HG02678 (cell line): ENCODE measurements around the gene EXOSC7.
"Not testable (repeated sequence)": the region's sequence is repeated elsewhere in the genome, so short reads cannot be mapped to it uniquely, and the experiment has no call there.

ENCODE experiments used
- ATAC-seq: cut with Tn5 transposase; IDR thresholded peaks from one replicate; pipeline ENCODE4 v1.9.1; 2021; ENCODE audit warnings: mild to moderate bottlenecking, moderate library complexity; ENCODE audit not compliant: unreplicated experiment

The EXOSC7 gene

DNA sequence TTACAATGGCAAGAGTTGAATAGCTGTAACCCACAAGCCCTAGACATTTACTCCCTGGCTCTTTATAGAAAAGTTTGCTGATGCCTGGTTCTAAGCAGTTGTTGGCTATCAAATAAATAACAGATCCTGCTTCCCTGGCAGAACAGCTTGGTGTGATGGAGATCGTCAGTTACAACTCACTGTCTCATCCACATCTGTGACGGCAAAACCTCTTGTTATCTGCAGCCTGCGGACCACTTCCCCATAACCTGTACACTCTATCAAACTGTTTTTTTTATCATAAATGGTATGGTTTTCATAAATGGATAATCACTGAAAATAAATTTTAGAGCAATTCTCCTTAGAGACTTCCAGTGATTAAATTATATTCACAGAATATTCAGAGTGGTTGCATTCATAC lies 14.2 kb upstream of the EXOSC7 start:
- ATAC-seq: no peak

- no peak for ATAC-seq
Observed at GRCh38 chr3:44962621-44963393, 13.2 kb upstream of the EXOSC7 start.

DNA sequence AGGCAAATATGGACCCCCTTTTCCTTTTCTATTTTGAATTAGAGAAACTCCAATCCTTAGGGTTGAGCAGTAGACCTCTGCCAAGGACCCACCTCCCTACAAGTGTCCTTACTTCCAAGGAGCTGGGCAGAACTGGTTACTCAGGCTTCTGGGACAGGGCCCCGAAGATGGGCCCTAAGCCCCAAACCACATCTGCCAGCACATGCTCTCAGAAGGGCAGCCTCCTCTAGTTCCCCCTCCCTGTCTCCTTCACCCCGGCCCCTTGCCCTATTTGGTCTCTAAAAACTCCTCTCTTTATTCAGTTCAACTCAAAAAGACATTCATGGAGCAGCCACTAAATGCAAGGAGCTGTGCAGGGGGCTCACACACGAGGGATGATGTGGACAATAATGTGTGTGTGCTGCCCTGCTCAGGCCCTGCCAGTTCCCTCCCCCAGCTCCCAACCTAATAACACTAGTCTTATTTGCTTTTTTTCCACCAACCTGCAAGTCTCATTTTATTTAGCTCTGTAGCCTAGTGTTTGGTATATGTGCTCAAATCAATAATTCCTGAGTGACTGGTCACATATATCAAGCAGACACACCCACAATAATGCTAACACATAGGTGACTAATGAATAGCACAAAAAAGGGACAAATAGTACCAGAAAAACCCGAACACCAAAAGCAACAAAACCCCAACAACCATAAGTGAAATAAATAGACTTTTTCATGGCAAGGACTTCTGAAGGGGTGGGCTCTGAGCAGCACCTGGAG lies 12.3 kb upstream of the EXOSC7 start:
- ATAC-seq: no peak

DNA sequence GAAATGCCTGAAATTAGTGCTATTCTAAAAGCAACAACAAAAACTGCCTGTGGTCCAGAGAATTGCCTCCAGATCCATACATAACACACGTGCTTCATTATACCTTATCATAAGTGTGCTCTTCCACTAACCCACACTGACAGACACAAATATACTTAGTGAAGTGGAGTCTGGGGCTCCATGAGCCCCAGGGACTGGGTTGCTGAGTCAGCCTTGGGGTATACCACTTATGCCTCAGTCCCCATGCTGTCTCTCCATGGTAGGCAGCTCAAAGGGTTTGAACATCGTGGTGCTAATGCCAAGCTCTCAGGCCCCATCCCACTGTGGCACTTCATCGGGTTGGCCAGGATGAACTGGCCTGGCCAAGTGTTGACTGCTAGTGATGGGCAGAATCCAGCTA lies 10.9 kb upstream of the EXOSC7 start:
- no peak for ATAC-seq

- no peak for ATAC-seq
Observed at GRCh38 chr3:44966795-44967278, 9.2 kb upstream of the EXOSC7 start.

GRCh38 chr3:44968447-44968858 lies 7.6 kb upstream of the EXOSC7 start:
- ATAC-seq: no peak

- ATAC-seq: no peak
Observed at GRCh38 chr3:44969154-44969827, 6.8 kb upstream of the EXOSC7 start.

GRCh38 chr3:44969828-44970179 lies 6.2 kb upstream of the EXOSC7 start:
- no peak for ATAC-seq

- ATAC-seq: no peak
Observed at GRCh38 chr3:44970926-44971490, 5.0 kb upstream of the EXOSC7 start.

GRCh38 chr3:44974416-44974815 lies 1.6 kb upstream of the EXOSC7 start:
- no peak for ATAC-seq

GRCh38 chr3:44981220-44981619 lies 5.2 kb downstream of the EXOSC7 start:
- no peak for ATAC-seq

DNA sequence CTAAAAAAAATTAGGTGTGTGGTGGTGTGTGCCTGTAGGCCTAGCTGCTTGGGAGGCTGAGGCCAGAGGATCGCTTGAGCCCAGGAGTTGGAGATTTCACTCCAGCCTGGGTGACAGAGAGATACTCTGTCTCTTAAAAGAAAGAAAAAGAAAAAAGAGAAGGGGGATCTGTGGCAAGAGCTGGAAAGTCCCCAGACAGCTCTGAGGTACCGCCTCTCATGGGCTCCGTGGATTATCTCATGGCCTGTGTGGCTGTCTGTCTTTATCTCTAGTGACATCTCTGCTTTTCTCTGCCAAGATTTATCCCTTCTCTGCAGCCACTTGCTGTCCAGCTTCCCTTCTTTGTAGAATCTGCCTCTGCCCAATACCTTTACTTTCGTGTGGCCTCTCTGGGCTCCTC lies 5.7 kb downstream of the EXOSC7 start:
- no peak for ATAC-seq

DNA sequence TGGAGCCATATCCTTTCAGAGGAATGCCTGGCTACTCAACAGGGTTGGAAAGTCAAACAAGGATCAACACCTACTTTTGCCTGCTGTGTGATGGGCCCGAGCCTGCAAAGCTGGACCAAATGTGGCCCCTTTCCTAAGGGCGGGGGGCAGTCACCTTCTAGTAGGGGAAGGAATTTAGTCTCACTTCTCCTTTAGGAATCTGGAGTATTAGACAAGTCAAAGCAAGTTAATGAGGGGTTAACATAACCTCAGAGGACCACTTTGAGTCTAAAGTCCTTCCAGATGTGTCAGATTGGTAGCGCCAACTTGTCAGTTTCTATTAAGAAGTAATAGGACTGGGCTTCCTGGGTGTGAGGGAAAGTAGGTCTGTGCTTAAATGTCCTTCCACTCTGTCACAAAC lies 6.8 kb downstream of the EXOSC7 start:
- ATAC-seq: no peak

DNA sequence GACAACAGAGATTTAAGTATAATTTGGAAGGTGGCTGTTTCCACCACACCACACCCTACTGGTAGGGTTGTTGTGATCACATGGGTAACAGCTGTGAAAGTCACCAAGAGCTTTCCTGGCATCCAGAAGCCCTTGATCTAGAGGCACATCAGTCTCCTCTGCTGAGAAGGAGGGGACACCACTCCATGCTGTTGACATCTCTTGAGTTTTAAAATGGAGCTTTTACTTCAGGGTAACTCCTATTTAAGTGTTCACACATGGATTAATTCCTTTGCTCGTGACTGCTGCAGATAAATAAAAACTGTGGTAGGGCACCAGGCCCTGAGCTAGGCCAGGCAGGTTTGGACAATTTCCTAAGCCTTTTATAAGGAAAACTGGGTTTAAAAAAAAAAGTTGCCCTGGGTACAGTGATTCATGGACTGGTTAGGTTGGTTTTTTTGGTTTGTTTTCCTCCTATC lies 7.5 kb downstream of the EXOSC7 start:
- ATAC-seq: no peak

DNA sequence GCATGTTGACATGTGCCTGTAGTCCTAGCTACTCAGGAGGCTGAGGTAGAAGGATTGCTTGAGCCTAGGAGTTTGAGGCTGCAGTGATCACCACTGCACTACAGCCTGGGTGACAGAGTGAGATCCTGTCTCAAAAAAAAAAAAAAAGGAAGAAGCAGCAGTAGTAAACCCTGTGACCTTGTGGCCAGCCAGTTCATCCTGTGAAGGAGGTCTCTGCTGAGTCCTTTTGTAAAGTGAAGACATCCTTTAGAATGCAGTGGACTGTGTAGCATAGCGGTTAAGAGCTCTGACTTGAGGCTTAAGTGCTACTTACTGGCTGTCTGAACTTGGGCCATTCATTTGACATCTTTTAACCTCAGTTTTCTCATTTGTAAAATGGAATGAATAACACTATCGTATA lies 8.3 kb downstream of the EXOSC7 start:
- ATAC-seq: no peak

DNA sequence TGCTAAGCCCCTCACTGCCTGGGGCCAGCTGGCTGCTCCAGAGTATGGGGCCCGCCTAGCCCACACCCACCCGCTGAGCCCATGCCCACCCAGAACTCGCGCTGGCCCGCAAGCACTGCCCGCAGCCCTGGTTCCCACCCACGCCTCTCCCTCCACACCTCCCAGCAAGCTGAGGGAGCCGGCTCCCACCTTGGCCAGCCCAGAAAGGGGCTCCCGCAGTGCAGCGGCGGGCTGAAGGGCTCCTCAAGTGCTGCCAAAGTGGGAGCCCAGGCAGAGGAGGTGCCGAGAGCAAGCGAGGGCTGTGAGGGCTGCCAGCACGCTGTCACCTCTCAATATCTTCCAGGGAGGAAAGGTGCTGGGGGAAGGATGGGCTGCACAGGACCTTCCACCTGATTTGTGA lies 10.3 kb downstream of the EXOSC7 start:
- not testable (repeated sequence) for ATAC-seq

- no peak for ATAC-seq
Observed at GRCh38 chr3:44987332-44987731, 11.3 kb downstream of the EXOSC7 start.

GRCh38 chr3:44988073-44988472 lies 12.0 kb downstream of the EXOSC7 start:
- no peak for ATAC-seq

- no peak for ATAC-seq
Observed at GRCh38 chr3:44989141-44989540, 13.1 kb downstream of the EXOSC7 start.

DNA sequence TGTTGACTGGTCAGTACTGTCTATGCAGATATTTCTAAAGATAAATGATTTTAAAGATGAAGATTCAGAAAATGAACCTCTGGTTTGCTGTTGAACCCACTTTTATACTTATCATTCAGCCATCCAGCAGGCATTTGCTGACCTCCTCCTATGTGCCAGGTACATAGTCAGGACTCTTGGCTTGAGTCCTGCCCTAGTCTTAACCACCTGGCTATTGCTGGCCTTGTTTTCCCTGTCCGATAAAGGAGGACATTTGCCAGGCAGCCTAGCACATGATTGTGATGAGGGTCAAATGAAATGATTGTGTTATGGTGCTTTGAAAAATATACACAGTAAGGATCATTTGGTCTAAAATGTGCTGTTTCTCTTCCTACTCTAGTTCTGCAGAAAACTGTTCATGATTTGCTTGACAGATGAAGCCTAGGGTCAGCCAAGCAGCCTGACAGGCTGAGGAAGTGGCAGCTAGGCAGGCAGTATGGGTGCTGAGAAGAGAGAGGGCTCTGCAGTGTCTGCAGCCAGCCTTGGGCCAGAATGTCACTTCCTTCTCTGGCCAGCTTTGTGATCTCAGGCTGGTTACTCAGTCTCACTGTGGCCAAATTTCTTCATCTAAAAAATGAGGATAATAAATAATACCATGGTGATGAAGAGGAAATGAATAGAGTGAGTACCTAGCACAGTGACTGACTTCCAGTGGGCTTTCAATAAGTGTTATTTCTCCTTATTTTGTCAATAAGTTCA lies 13.8 kb downstream of the EXOSC7 start:
- no peak for ATAC-seq

DNA sequence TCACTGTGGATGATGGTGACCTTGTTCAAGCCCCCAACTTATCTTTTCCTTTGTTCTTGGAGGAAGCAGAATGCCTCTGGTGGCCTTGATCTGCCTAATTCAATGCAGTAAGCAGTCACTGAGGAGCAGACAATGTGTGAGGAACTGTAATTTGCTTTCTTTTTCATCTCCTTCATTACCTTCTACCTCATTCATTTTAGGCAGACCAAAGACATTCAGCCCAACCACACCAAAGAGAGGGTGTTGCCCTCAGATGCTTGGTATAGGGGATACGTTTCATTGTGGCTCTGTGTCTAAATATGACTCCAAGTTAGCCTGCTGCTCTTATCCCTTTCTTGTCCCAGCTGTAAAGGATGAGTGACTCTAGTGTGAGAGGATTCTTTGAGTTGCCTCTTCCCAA lies 15.3 kb downstream of the EXOSC7 start:
- ATAC-seq: no peak
